ENCODE data around the gene C8B.

The C8B gene
- total RNA-seq, result 0 reads per million in 2 experiments

- no peak for DNase-seq (ENCODE audit: low read depth)
Observed at GRCh38 chr1:56965916-56966697, at the start of gene C8B. TSS of gene C8B (minus strand) at chr1:56966015. CDS start at chr1:56965948, 67 bp downstream.

- DNase-seq (ENCODE audit: low read depth), result no peak
Observed at GRCh38 chr1:57015071-57015470, 49.3 kb upstream of the C8B start.

GRCh38 chr1:57013522-57013921 is 47.7 kb upstream of the C8B start:
- DNase-seq (ENCODE audit: low read depth), result no peak

- DNase-seq (ENCODE audit: low read depth), result no peak
Observed at GRCh38 chr1:57012315-57012714, 46.5 kb upstream of the C8B start.

GRCh38 chr1:57010511-57010910 is 44.7 kb upstream of the C8B start:
- no peak for DNase-seq (ENCODE audit: low read depth)

GRCh38 chr1:57007948-57008347 is 42.1 kb upstream of the C8B start:
- DNase-seq (ENCODE audit: low read depth), result no peak

GRCh38 chr1:57007472-57007871 is 41.7 kb upstream of the C8B start:
- no peak for DNase-seq (ENCODE audit: low read depth)

- DNase-seq (ENCODE audit: low read depth), result no peak
Observed at GRCh38 chr1:57003398-57004139, 37.8 kb upstream of the C8B start.

GRCh38 chr1:56995414-56996100 is 29.7 kb upstream of the C8B start:
- no peak for DNase-seq (ENCODE audit: low read depth)

GRCh38 chr1:56993475-56993874 is 27.7 kb upstream of the C8B start:
- no peak for DNase-seq (ENCODE audit: low read depth)

- no peak for DNase-seq (ENCODE audit: low read depth)
Observed at GRCh38 chr1:56992318-56993125, 26.7 kb upstream of the C8B start.

- DNase-seq (ENCODE audit: low read depth), result no peak
Observed at GRCh38 chr1:56991576-56991975, 25.8 kb upstream of the C8B start.

- no peak for DNase-seq (ENCODE audit: low read depth)
Observed at GRCh38 chr1:56986397-56986796, 20.6 kb upstream of the C8B start.

GRCh38 chr1:56985857-56986256 is 20.0 kb upstream of the C8B start:
- no peak for DNase-seq (ENCODE audit: low read depth)

- no peak for DNase-seq (ENCODE audit: low read depth)
Observed at GRCh38 chr1:56983484-56983883, 17.7 kb upstream of the C8B start.

- no peak for DNase-seq (ENCODE audit: low read depth)
Observed at GRCh38 chr1:56979986-56980755, 14.4 kb upstream of the C8B start.

GRCh38 chr1:56978819-56979218 is 13.0 kb upstream of the C8B start:
- DNase-seq (ENCODE audit: low read depth), result no peak

GRCh38 chr1:56977910-56978309 is 12.1 kb upstream of the C8B start:
- DNase-seq (ENCODE audit: low read depth), result no peak

- DNase-seq (ENCODE audit: low read depth), result no peak
Observed at GRCh38 chr1:56975446-56975845, 9.6 kb upstream of the C8B start.

GRCh38 chr1:56973923-56974742 is 8.3 kb upstream of the C8B start:
- no peak for DNase-seq (ENCODE audit: low read depth)
